Tibial nerve (tissue), 4 donors: Measurements from ENCODE around the gene CELSR1.

Experiments used
- CTCF ChIP-seq, 5 experiments: fragments of 200-600 bp in 3 of 5; fragments of 450-650 bp in 2 of 5; sonication (generic) in 3 of 5; IDR thresholded peaks; one replicate each; pipeline ENCODE4 v1.5.1; 2016 to 2019; ENCODE audit warnings: antibody characterized with exemption in 5 of 5, mild to moderate bottlenecking in 3 of 5, moderate library complexity in 2 of 5
- EP300 ChIP-seq, 2 donors: sonication (generic); formaldehyde crosslinking; IDR thresholded peaks; one replicate each; pipeline ENCODE4 v1.6.1; 2017; ENCODE audit warnings: antibody characterized with exemption in 2 of 2, mild to moderate bottlenecking in 1 of 2
- POLR2A ChIP-seq, 2 donors: fragments of 450-650 bp; IDR thresholded peaks; one replicate each; pipeline ENCODE4 v1.6.1; 2017; ENCODE audit warnings: antibody characterized with exemption in 2 of 2, mild to moderate bottlenecking in 2 of 2, moderate library complexity in 2 of 2

DNA sequence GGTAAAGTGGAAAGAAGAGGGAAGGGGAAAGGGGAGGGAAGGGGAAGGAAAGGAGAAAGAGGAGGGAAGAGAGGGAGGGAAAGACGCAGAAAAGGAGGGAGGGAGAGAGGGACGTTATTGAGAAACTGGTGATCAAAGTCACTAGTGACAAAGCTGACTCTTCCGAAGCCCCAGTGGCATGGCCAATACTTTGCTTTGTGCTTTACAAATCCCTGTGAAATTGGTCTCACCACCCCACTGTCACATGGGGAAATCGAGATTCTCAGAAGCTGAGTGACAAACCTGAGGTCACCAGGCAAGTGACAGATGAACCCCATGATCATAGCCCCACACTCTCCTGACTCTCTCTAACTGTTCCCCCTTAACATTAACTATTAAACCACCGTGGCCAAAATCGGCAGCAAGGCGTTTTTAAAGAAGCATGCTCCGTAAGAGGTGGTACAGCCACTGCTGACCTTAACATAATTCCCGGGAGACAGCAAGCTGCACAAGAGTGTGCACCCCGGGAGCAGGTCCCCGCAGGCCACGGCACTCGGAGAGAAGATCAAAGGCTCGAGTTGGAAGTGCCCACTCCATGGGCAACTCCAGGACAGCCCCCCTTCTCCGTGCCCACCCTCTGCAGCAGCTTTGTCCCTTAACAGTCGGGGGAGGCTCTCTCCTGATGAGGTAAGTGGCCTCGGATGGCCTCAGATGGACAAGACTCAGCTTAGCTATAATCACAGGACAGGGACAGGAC lies 34.8 kb downstream of the CELSR1 start:
- no peak for TF ChIP-seq CTCF (IDR thresholded peaks at IDR 0.05)
- no peak for TF ChIP-seq POLR2A (IDR thresholded peaks at IDR 0.05)
- no peak for TF ChIP-seq EP300 (IDR thresholded peaks at IDR 0.05)
